K562 (cell line): ENCODE measurements around the gene DIP2B. TPM values are rescaled to one million over a fixed set of nuclear protein-coding genes. Genes with fewer than 3 reads are reported as not detected.

Experiments used
- ATAC-seq: fragments of 200-7000 bp; cut with Tn5 transposase; 3 replicates; pipeline ENCODE4 v1.9.1; 2020; ENCODE audit warnings: moderate library complexity
- BruUV-seq: library from RNA; stranded (reverse); fragments of 400-500 nt; replicated peaks from 2 replicates; lab custom pipeline; 2021; lab: Mats Ljungman, UMichigan
- CTCF ChIA-PET: fragments of 300-600 bp; formaldehyde crosslinking; extraction: SDS; loops from one replicate; lab custom pipeline; 2021; ENCODE audit warnings: low intra/inter-chr PET ratio; lab: Yijun Ruan, JAX
- POLR2A ChIA-PET: fragments of 300-600, 350-650 bp; sonication (Branson Sonifier 250); formaldehyde crosslinking; extraction: SDS; loops from one replicate; lab custom pipeline; 2021; ENCODE audit warnings: antibody characterized with exemption, inconsistent platforms; lab: Yijun Ruan, JAX
- DNase-seq, 4 experiments: peaks; one replicate each; pipeline versions ENCODE4 v3.0.0 to v3.0.0-alpha.2; 2011 to 2018; ENCODE audit warnings: low spot score in 3 of 4, mixed read lengths in 3 of 4; ENCODE audit errors: extremely low read depth in 1 of 4
- FAIRE-seq: peaks from 2 replicates; lab custom pipeline; 2011; peaks lifted over from hg19 to GRCh38; lab: Jason Lieb, UNC
- H2AFZ ChIP-seq: 2 replicates; pipeline ENCODE4 v1.6.0; 2011; ENCODE audit warnings: low read depth, low read length, control low read depth, inconsistent platforms
- H3K27ac ChIP-seq: fragments of 200-600 bp; 3 replicates; pipeline ENCODE4 v1.8.0; 2011; ENCODE audit warnings: low read depth, mild to moderate bottlenecking, control low read depth, inconsistent platforms, low read length, moderate library complexity, mixed read lengths; ENCODE audit errors: extremely low read depth
- H3K27me3 ChIP-seq, 2 experiments: fragments of 300-600 bp in 1 of 2; 2 replicates in 1 of 2; 3 replicates in 1 of 2; pipeline versions ENCODE4 v1.6.0 to v1.8.0; 2011; ENCODE audit warnings: inconsistent platforms in 2 of 2, low read length in 2 of 2, mild to moderate bottlenecking in 1 of 2, mixed read lengths in 1 of 2, moderate library complexity in 1 of 2; ENCODE audit not compliant: control insufficient read depth in 2 of 2, insufficient read depth in 2 of 2
- H3K36me3 ChIP-seq: fragments of 300-600 bp; 3 replicates; pipeline ENCODE4 v1.8.0; 2011; ENCODE audit warnings: mild to moderate bottlenecking, low read length, inconsistent platforms; ENCODE audit not compliant: control insufficient read depth, insufficient read depth
- H3K4me1 ChIP-seq, 2 experiments: fragments of 200-600 bp in 1 of 2; replicated peaks in 1 of 2; 2 replicates in 1 of 2; 3 replicates in 1 of 2; pipeline versions ENCODE4 v1.5.1 to v1.8.0; 2011; ENCODE audit warnings: inconsistent platforms in 2 of 2, low read length in 2 of 2, mild to moderate bottlenecking in 1 of 2, mixed read lengths in 1 of 2, moderate library complexity in 1 of 2; ENCODE audit not compliant: control insufficient read depth in 2 of 2, insufficient read depth in 2 of 2
- H3K4me2 ChIP-seq: 2 replicates; pipeline ENCODE4 v1.6.1; 2011; ENCODE audit warnings: low read length, control low read depth, inconsistent platforms, mixed read lengths; ENCODE audit not compliant: insufficient read depth
- H3K4me3 ChIP-seq: fragments of 200-600 bp; sonication (generic), shearing (Covaris generic); 2 replicates; pipeline ENCODE4 v1.5.1; 2016; ENCODE audit warnings: control low read depth, inconsistent platforms
- H3K79me2 ChIP-seq: fragments of 200-600 bp; 3 replicates; pipeline ENCODE4 v1.8.0; 2011; ENCODE audit warnings: low read length, inconsistent platforms; ENCODE audit not compliant: control insufficient read depth, insufficient read depth
- H3K9ac ChIP-seq, 2 experiments: 2 replicates each; pipeline versions ENCODE4 v1.6.0 to v1.6.1; 2011; ENCODE audit warnings: low read depth in 2 of 2, low read length in 2 of 2, control low read depth in 1 of 2, inconsistent platforms in 1 of 2, mild to moderate bottlenecking in 1 of 2, mixed read lengths in 1 of 2; ENCODE audit not compliant: insufficient read depth in 1 of 2
- H3K9me1 ChIP-seq: one replicate; pipeline ENCODE4 v1.6.0; 2011; ENCODE audit warnings: inconsistent platforms, mild to moderate bottlenecking, low read length, moderate library complexity; ENCODE audit not compliant: control insufficient read depth, insufficient read depth
- H3K9me3 ChIP-seq: replicated peaks from 2 replicates; pipeline ENCODE4 v1.5.1; 2011; ENCODE audit warnings: low read depth, low read length, inconsistent platforms; ENCODE audit not compliant: control insufficient read depth, insufficient read depth
- H4K20me1 ChIP-seq: replicated peaks from 2 replicates; pipeline ENCODE4 v1.6.1; 2011; ENCODE audit warnings: low read length, inconsistent platforms, mixed read lengths; ENCODE audit not compliant: control insufficient read depth, insufficient read depth
- CAMTA2 ChIP-seq: fragments of 250-450 bp; sonication (Bioruptor Pico); conservative IDR thresholded peaks from 2 replicates; pipeline ENCODE4 v1.5.1; 2022
- ESRRA ChIP-seq: fragments of 450-650 bp; IDR thresholded peaks from 2 replicates; pipeline ENCODE4 v1.6.1; 2014; ENCODE audit warnings: low read depth, mild to moderate bottlenecking, moderate library complexity, borderline replicate concordance
- GATA2 ChIP-seq: sonication (generic); formaldehyde crosslinking; IDR thresholded peaks from 2 replicates; pipeline ENCODE4 v1.4.0; 2020; ENCODE audit warnings: mild to moderate bottlenecking, missing genetic modification reagents
- KAT7 ChIP-seq: sonication (generic); formaldehyde crosslinking; IDR thresholded peaks from 2 replicates; pipeline ENCODE4 v1.8.0; 2022; ENCODE audit warnings: missing genetic modification reagents, mild to moderate bottlenecking, borderline replicate concordance
- MBD1 ChIP-seq: fragments of 250-450 bp; sonication (Bioruptor Pico); IDR thresholded peaks from 2 replicates; pipeline ENCODE4 v1.8.0; 2022; ENCODE audit warnings: inconsistent platforms
- MCM7 ChIP-seq, 2 experiments: fragments of 450-650 bp; IDR thresholded peaks; 2 replicates each; pipeline ENCODE4 v1.6.1; 2016 to 2018
- NCOA6 ChIP-seq: fragments of 450-650 bp; IDR thresholded peaks from 2 replicates; pipeline ENCODE4 v1.6.1; 2017; ENCODE audit warnings: mild to moderate bottlenecking
- SMC3 ChIP-seq: conservative IDR thresholded peaks from 2 replicates; pipeline ENCODE4 v1.6.1; 2011; ENCODE audit warnings: low read depth, low read length, improper control_type of control experiment; ENCODE audit not compliant: insufficient read depth
- TEAD1 ChIP-seq, 2 experiments: fragments of 450-650 bp in 1 of 2; sonication (generic) in 1 of 2; formaldehyde crosslinking; IDR thresholded peaks; 2 replicates each; pipeline versions ENCODE4 v1.4.0 to v1.8.0; 2020 to 2022; ENCODE audit warnings: mild to moderate bottlenecking in 2 of 2, missing genetic modification reagents in 1 of 2
- ZBTB49 ChIP-seq: sonication (generic); formaldehyde crosslinking; IDR thresholded peaks from 2 replicates; pipeline ENCODE4 v1.8.0; 2022; ENCODE audit warnings: missing genetic modification reagents, mild to moderate bottlenecking, borderline replicate concordance
- ZBTB7A ChIP-seq: IDR thresholded peaks from 2 replicates; pipeline ENCODE4 v1.6.1; 2011; ENCODE audit warnings: low read depth, mild to moderate bottlenecking, low read length, moderate library complexity, borderline replicate concordance; ENCODE audit not compliant: control insufficient read depth
- ZNF175 ChIP-seq: fragments of 200-800 bp; sonication (Bioruptor generic); IDR thresholded peaks from 2 replicates; pipeline ENCODE4 v1.6.1; 2016; ENCODE audit warnings: low read depth, mild to moderate bottlenecking, missing genetic modification characterization, missing compliant biosample characterization
- ZNF778 ChIP-seq: fragments of 450-650 bp; formaldehyde crosslinking; IDR thresholded peaks from 2 replicates; pipeline ENCODE4 v1.4.0; 2020; ENCODE audit warnings: mild to moderate bottlenecking, moderate library complexity
- WGBS: fragments of 100-300 bp; shearing (Covaris generic); methylation state at CpG from one replicate; pipeline ENCODE4 v1.1.6; 2016; ENCODE audit warnings: low coverage, mixed read lengths; ENCODE audit not compliant: insufficient coverage; ENCODE audit errors: missing lambda C conversion rate; 5-methylcytosine and 5-hydroxymethylcytosine counted together
- in situ Hi-C: fragments of 300-500 bp; cut with MboI; formaldehyde crosslinking; loops from 4 replicates; pipeline ENCODE4 v1.15.0; 2018; ENCODE audit warnings: inconsistent platforms, mixed read lengths
- intact Hi-C: fragments of 100-400 bp; cut with micrococcal nuclease; formaldehyde crosslinking; loops from 2 replicates; pipeline ENCODE4 v1.14.2; 2022
- polyA plus RNA-seq, 8 experiments: library from polyadenylated mRNA; depleted of rRNA in 4 of 8; stranded (reverse) in 5 of 8; unstranded in 3 of 8; fragments of >200 nt; fragmentation: Nextera tagmentation in 2 of 8; fragmentation: Illumina TruSeq in 1 of 8; extraction: Ambion mirVana in 2 of 8; extraction: Trizol in 1 of 8; gene quantifications; 2 replicates each; pipeline versions ENCODE4 v1.2.1 to v1.2.3, GENCODE V29; 2011 to 2014; ENCODE audit warnings: inconsistent platforms in 1 of 8, missing spikeins in 1 of 8
- total RNA-seq, 7 experiments: library from RNA; depleted of rRNA in 6 of 7; stranded (reverse); fragments of >200 nt in 6 of 7; fragmentation: Illumina TruSeq in 2 of 7; extraction: Trizol in 2 of 7; gene quantifications; 2 replicates each; pipeline versions ENCODE4 v1.2.1 to v1.2.3, GENCODE V29; 2011 to 2021; ENCODE audit warnings: low replicate concordance in 1 of 7
- TF ChIP-seq, protein P1 (sequence below): fragments of 450-650 bp; conservative IDR thresholded peaks from 2 replicates; pipeline ENCODE4 v1.6.1; 2016; ENCODE audit warnings: missing genetic modification characterization, low read depth, mild to moderate bottlenecking, missing compliant biosample characterization, moderate library complexity

The DIP2B gene
- total and polyA plus RNA-seq, 9 of the 15 experiments (the other 6 are each of a cell fraction or from before 2014, with no cell fraction given): 4.6 to 26.1 (median 18.8) TPM

GRCh38 chr12:50558970-50559369 lies 54.2 kb downstream of the DIP2B start (continued):
- TF ChIP-seq KAT7 (CRISPR knock-in tag) (no peak), GATA2 (CRISPR knock-in tag) (no peak), ZNF778 (no peak)

GRCh38 chr12:50562520-50563433 lies 58.0 kb downstream of the DIP2B start:
- Histone ChIP-seq H3K27me3 (no peaks in the 10 kb centered on the region), H3K4me3 (no peak overlapping the region), H3K4me2 (peak overlapping the region; percentile 29), H3K4me1 (peaks cover 16 to 27% of the 10 kb centered on the region in 2 experiments), H3K9me3 (no peaks in the 10 kb centered on the region), H3K36me3 (peaks cover 6% of the 10 kb centered on the region; the same call in 1 of the 3 replicates), H4K20me1 (0 out of 2 replicates have a peak, but pooled peaks cover 3% of the 10 kb centered on the region), H3K9me1 (no peaks in the 10 kb centered on the region), H3K79me2 (peaks cover 71% of the 10 kb centered on the region), H2AFZ (0 out of 2 replicates have a peak overlapping the region, but pooled peaks have one; percentile 14), H3K27ac (peak overlapping the region; percentile 84), H3K9ac (peak overlapping the region; percentile 40 to 68; a peak in 3 of 4 replicates)
- ATAC-seq (peak; percentile 93), FAIRE-seq (peak; percentile 95), DNase-seq (peak; percentile 53 to 80 (median 64))
- intact Hi-C loops: no loop called here
- BruUV-seq: no TSS peak
- WGBS: 14% methylated on average over 7 of the region's 7 CpGs
- ChIA-PET CTCF (no interaction called here), POLR2A (interaction anchor here (0.6 to 3.7 kb wide), 8 partner anchors 9 to 1204 kb away, joined by 3 to 23 read pairs (median 4); no protein-coding TSS in a partner anchor)
- in situ Hi-C loops: no loop called here
- TF ChIP-seq ZBTB7A: no peak
- no peak for TF ChIP-seq MBD1
- peak; percentile 21; the same call in 1 of the 2 replicates for TF ChIP-seq ESRRA
- no peak for TF ChIP-seq TEAD1 (CRISPR knock-in tag; IDR thresholded peaks at IDR 0.05)
- no peak for TF ChIP-seq CAMTA2
- TF ChIP-seq, protein P1, sequence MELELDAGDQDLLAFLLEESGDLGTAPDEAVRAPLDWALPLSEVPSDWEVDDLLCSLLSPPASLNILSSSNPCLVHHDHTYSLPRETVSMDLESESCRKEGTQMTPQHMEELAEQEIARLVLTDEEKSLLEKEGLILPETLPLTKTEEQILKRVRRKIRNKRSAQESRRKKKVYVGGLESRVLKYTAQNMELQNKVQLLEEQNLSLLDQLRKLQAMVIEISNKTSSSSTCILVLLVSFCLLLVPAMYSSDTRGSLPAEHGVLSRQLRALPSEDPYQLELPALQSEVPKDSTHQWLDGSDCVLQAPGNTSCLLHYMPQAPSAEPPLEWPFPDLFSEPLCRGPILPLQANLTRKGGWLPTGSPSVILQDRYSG (tag): no peak
- TF ChIP-seq NCOA6: no peak
- TF ChIP-seq SMC3: no peak
- TF ChIP-seq MCM7 (IDR thresholded peaks at IDR 0.05): no peak
- no peak for TF ChIP-seq ZNF175
- no peak for TF ChIP-seq ZBTB49 (CRISPR knock-in tag)
